Uterus (tissue), 4 donors: ENCODE results near the gene FCGBP. TPM values are rescaled to one million over a fixed set of nuclear protein-coding genes. Genes with fewer than 3 reads are reported as not detected.

Experiments used
- DNase-seq, 2 donors: peaks; one replicate each; pipeline ENCODE4 v3.0.0-alpha.2; 2019 to 2020
- H3K27ac ChIP-seq, 2 donors: fragments of 200-600 bp; sonication (generic); 1 replicate in 1 of 2; 2 replicates in 1 of 2; pipeline ENCODE4 v1.5.1; 2016 to 2018
- H3K27me3 ChIP-seq, 2 donors: fragments of 200-600 bp; sonication (generic); one replicate each; pipeline ENCODE4 v1.5.1; 2018 to 2019; ENCODE audit warnings: control low read depth in 1 of 2
- H3K36me3 ChIP-seq, 2 donors: fragments of 200-600 bp; sonication (generic); one replicate each; pipeline ENCODE4 v1.5.1; 2019; ENCODE audit warnings: control low read depth in 1 of 2
- H3K4me1 ChIP-seq, 2 donors: fragments of 200-600 bp; sonication (generic); one replicate each; pipeline ENCODE4 v1.5.1; 2018 to 2019; ENCODE audit warnings: control low read depth in 1 of 2
- H3K4me3 ChIP-seq, 2 donors: fragments of 200-600 bp; sonication (generic); 1 replicate in 1 of 2; 2 replicates in 1 of 2; pipeline ENCODE4 v1.5.1; 2018 to 2019; ENCODE audit warnings: mild to moderate bottlenecking in 1 of 2
- H3K9me3 ChIP-seq, 2 donors: fragments of 200-600 bp; sonication (generic); one replicate each; pipeline ENCODE4 v1.5.1; 2019; ENCODE audit warnings: control low read depth in 1 of 2
- CTCF ChIP-seq, 4 experiments: fragments of 200-600 bp in 2 of 4; fragments of 450-650 bp in 2 of 4; sonication (generic) in 2 of 4; IDR thresholded peaks; one replicate each; pipeline ENCODE4 v1.5.1; 2016 to 2019; ENCODE audit warnings: antibody characterized with exemption in 4 of 4, mild to moderate bottlenecking in 2 of 4, moderate library complexity in 1 of 4
- POLR2A ChIP-seq, 2 donors: fragments of 450-650 bp; IDR thresholded peaks; one replicate each; pipeline ENCODE4 v1.6.1; 2016; ENCODE audit warnings: antibody characterized with exemption in 2 of 2, mild to moderate bottlenecking in 1 of 2, moderate library complexity in 1 of 2
- intact Hi-C: fragments of 100-400 bp; cut with DNase I; formaldehyde crosslinking; loops from one replicate; pipeline ENCODE4 v1.15.1; 2023; ENCODE audit warnings: low total_unique reads
- total RNA-seq, 4 donors: library from RNA; depleted of rRNA in 3 of 4; stranded (reverse); fragments of >200 nt in 3 of 4; gene quantifications; one replicate each; pipeline versions ENCODE4 v1.1.0 to v1.2.4, GENCODE V29; 2014 to 2023
- donor health status: DM: yes; HTN: yes; CAD: no.

Gene FCGBP
- total RNA-seq, 4 donors from 2014 or later, result 3.8 to 34.7 (median 11.4) TPM

GRCh38 chr19:39943586-39943985 lies 9.2 kb upstream of the FCGBP start:
- Histone ChIP-seq H3K4me1 (no peaks in the 10 kb centered on the region), H3K9me3 (no peaks in the 10 kb centered on the region), H3K27ac (no peak overlapping the region), H3K4me3 (no peak overlapping the region), H3K27me3 (no peaks in the 10 kb centered on the region), H3K36me3 (no peaks in the 10 kb centered on the region)
- TF ChIP-seq CTCF (IDR thresholded peaks at IDR 0.05), result no peak
- no peak for TF ChIP-seq POLR2A (IDR thresholded peaks at IDR 0.05)
- no peak for DNase-seq
- intact Hi-C loops, result no loop called here

GRCh38 chr19:39942366-39942730 lies 7.9 kb upstream of the FCGBP start:
- no peaks in the 10 kb centered on the region for H3K9me3 ChIP-seq
- TF ChIP-seq CTCF (IDR thresholded peaks at IDR 0.05), result no peak
- TF ChIP-seq POLR2A (IDR thresholded peaks at IDR 0.05), result no peak
- no peaks in the 10 kb centered on the region for H3K36me3 ChIP-seq
- no peaks in the 10 kb centered on the region for H3K27me3 ChIP-seq
- H3K4me1 ChIP-seq, result no peaks in the 10 kb centered on the region
- intact Hi-C loops, result no loop called here
- no peak overlapping the region for H3K27ac ChIP-seq
- no peak overlapping the region for H3K4me3 ChIP-seq
- DNase-seq, result no peak

GRCh38 chr19:39941615-39942365 lies 7.4 kb upstream of the FCGBP start:
- Histone ChIP-seq H3K27ac (no peak overlapping the region), H3K27me3 (no peaks in the 10 kb centered on the region), H3K4me1 (no peaks in the 10 kb centered on the region), H3K4me3 (no peak overlapping the region), H3K36me3 (no peaks in the 10 kb centered on the region), H3K9me3 (no peaks in the 10 kb centered on the region)
- intact Hi-C loops, result no loop called here
- TF ChIP-seq CTCF (IDR thresholded peaks at IDR 0.05) (no peak), POLR2A (IDR thresholded peaks at IDR 0.05) (no peak)
- DNase-seq, result no peak

GRCh38 chr19:39941151-39941550 lies 6.7 kb upstream of the FCGBP start:
- no peaks in the 10 kb centered on the region for H3K36me3 ChIP-seq
- H3K27ac ChIP-seq, result no peak overlapping the region
- no peaks in the 10 kb centered on the region for H3K9me3 ChIP-seq
- intact Hi-C loops, result no loop called here
- H3K4me1 ChIP-seq, result no peaks in the 10 kb centered on the region
- no peak overlapping the region for H3K4me3 ChIP-seq
- TF ChIP-seq CTCF (IDR thresholded peaks at IDR 0.05) (no peak), POLR2A (IDR thresholded peaks at IDR 0.05) (no peak)
- no peaks in the 10 kb centered on the region for H3K27me3 ChIP-seq
- DNase-seq, result no peak

GRCh38 chr19:39940221-39940833 lies 5.9 kb upstream of the FCGBP start:
- H3K27me3 ChIP-seq, result no peaks in the 10 kb centered on the region
- H3K27ac ChIP-seq, result no peak overlapping the region
- no peak for DNase-seq
- H3K36me3 ChIP-seq, result no peaks in the 10 kb centered on the region
- intact Hi-C loops, result no loop called here
- H3K4me1 ChIP-seq, result no peaks in the 10 kb centered on the region
- TF ChIP-seq CTCF (IDR thresholded peaks at IDR 0.05) (no peak), POLR2A (IDR thresholded peaks at IDR 0.05) (no peak)
- no peaks in the 10 kb centered on the region for H3K9me3 ChIP-seq
- no peak overlapping the region for H3K4me3 ChIP-seq
